HG03565 (cell line): ENCODE results near the gene ACOT12.
"Not testable (repeated sequence)": the region's sequence is repeated elsewhere in the genome, so short reads cannot be mapped to it uniquely, and the experiment has no call there.

ENCODE experiments used
- ATAC-seq: cut with Tn5 transposase; IDR thresholded peaks from one replicate; pipeline ENCODE4 v1.9.1; 2021; ENCODE audit warnings: mild to moderate bottlenecking, moderate library complexity; ENCODE audit not compliant: unreplicated experiment

The ACOT12 gene

DNA sequence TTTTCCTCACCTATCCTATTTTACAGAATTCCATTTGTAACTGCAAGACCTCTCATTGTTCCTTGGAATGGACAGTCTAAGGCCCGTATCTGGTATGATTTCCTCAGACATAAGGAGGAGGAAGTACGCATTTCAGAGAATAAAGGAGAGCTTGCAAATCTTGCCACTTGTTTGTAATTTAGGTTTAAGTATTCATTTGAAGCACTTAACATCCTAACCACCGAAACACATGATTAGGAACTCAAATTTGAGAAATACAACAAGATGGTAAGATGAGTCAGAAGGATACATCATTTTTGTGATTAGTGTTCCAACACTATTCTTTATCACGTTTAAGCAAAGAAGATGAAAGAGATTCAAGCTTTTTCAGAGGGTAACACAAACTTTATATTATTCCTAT is 96.4 kb downstream of the ACOT12 start:
- ATAC-seq = no peak

- ATAC-seq = not testable (repeated sequence)
These were observed 99.9 kb downstream of the ACOT12 start for GRCh38 chr5:81294021-81294420.

DNA sequence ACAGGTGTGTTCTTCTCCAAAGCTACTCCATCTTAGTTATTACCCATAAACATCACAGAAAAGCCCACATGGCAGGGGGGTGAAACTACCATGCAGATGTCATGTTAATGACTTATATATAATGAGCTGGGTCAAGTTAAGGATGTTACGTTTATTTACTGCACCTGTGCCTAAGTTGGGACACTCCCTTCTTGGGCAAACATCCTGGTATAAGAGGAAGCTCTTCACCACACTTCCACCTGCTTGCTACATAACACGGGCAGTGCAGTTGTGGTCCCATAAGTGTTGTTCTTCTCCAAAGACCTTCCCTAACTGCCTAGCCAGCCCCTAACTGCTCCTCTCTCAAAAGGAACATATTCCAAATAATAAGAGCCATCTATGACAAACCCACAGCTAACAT is 101.8 kb downstream of the ACOT12 start:
- ATAC-seq = no peak

- no peak for ATAC-seq
These were observed 103.8 kb downstream of the ACOT12 start for GRCh38 chr5:81290146-81290545.

DNA sequence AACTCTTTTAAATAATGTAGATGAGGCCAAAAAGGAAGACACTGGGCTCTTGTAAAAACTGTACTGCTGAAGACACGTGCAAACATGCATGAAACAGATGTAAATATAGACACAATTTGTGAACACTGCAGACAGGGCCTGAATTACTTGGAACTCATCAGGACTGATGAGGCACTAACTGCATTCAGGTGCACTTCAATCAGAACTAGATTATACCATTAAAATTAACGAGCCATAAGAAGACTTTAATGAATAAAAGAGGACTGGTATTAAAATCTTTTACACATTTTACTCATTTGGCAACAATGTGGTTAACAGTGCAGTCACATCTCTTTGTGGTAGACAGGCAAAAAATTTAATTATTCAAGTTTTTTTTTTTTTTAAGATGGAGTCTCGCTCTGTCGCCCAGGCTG is 105.9 kb downstream of the ACOT12 start:
- no peak for ATAC-seq

- no peak for ATAC-seq
These were observed 107.8 kb downstream of the ACOT12 start for GRCh38 chr5:81286059-81286617.

DNA sequence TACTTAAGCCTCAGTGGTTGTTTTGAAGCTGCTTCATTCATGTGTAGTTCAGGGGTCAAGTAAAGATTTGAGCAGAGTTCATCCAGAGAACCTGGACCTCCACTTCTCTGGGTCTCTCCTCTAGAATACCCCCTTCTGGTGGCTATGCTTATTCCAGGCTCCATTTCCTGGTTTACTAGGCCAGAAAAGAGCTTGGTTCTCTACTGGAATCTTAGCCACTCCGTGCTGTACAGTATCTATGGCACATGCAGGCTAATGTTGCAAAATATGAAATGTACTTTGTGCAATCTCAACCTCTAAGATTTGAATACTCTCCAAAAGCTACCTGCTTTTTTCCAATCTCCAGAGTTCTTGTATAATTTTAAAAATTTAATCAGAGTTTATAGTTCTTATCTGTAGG is 110.0 kb downstream of the ACOT12 start:
- ATAC-seq = no peak
